Measurements from ENCODE around the gene OR10G4.
"Not testable (repeated sequence)": the region's sequence is repeated elsewhere in the genome, so short reads cannot be mapped to it uniquely, and the experiment has no call there.

OR10G4 gene

GRCh38 chr11:123979311-123979710 lies 33.5 kb upstream of the OR10G4 start:
- Histone ChIP-seq H3K27ac (ENCODE audit: low read length) (no peak overlapping the region), H3K27me3 (ENCODE audit: low read depth, low read length) (no peaks in the 10 kb centered on the region), H4K20me1 (ENCODE audit: insufficient read depth, low read length) (no peaks in the 10 kb centered on the region), H3K4me1 (ENCODE audit: low read length) (no peaks in the 10 kb centered on the region), H3K9ac (ENCODE audit: low read length) (no peak overlapping the region), H3K79me2 (ENCODE audit: low read length) (no peaks in the 10 kb centered on the region), H3K4me2 (ENCODE audit: low read length) (no peak overlapping the region), H3K36me3 (replicated peaks; ENCODE audit: low read depth, low read length) (no peaks in the 10 kb centered on the region), H3K4me3 (ENCODE audit: low read length) (no peak overlapping the region), H2AFZ (ENCODE audit: low read depth, low read length) (no peak overlapping the region), H3K9me3 (ENCODE audit: insufficient read depth, low read length) (no peaks in the 10 kb centered on the region)
- TF ChIP-seq CTCF (IDR thresholded peaks at IDR 0.05; ENCODE audit: low read depth, low read length) (no peak), EZH2phosphoT487 (IDR thresholded peaks at IDR 0.05; ENCODE audit: low read depth) (no peak)

DNA sequence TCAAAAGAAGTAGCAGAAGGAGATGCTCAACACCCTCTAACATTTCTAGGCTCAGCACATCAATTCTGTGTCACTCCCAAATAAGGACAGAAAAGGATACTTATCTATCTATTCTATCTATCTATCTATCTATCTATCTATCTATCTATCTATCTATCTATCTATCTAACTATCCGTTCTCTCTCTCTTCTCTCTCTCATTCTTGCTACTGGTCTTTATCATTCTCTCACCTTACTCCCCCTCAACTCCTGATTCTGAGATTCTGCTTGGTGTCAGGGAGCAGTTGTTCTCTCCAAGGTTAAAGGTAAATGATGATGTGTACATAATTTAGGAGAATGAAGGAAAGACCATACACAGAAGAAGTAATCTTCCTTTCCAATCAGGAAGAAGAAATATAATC lies 17.7 kb upstream of the OR10G4 start, which contains the start of gene OR10G6:
OR10G6 (minus strand) TSS at position 43 of the 400 bp plus-strand sequence; CDS start at position 43, 0 bp downstream.
- Histone ChIP-seq H2AFZ (ENCODE audit: low read depth, low read length) (no peak within 1 kb of the TSS), H3K9me3 (ENCODE audit: insufficient read depth, low read length) (no peaks in the 10 kb centered on the region), H3K79me2 (ENCODE audit: low read length) (no peaks in the 10 kb centered on the region), H3K36me3 (replicated peaks; ENCODE audit: low read depth, low read length) (no peaks in the 10 kb centered on the region), H4K20me1 (ENCODE audit: insufficient read depth, low read length) (no peaks in the 10 kb centered on the region), H3K27me3 (ENCODE audit: low read depth, low read length) (no peaks in the 10 kb centered on the region), H3K4me1 (ENCODE audit: low read length) (no peaks in the 10 kb centered on the region), H3K9ac (ENCODE audit: low read length) (no peak within 1 kb of the TSS), H3K4me3 (ENCODE audit: low read length) (no peak within 1 kb of the TSS), H3K27ac (ENCODE audit: low read length) (no peak within 1 kb of the TSS), H3K4me2 (ENCODE audit: low read length) (no peak within 1 kb of the TSS)
- TF ChIP-seq EZH2phosphoT487 (IDR thresholded peaks at IDR 0.05; ENCODE audit: low read depth), result no peak
- no peak for TF ChIP-seq CTCF (IDR thresholded peaks at IDR 0.05; ENCODE audit: low read depth, low read length)

DNA sequence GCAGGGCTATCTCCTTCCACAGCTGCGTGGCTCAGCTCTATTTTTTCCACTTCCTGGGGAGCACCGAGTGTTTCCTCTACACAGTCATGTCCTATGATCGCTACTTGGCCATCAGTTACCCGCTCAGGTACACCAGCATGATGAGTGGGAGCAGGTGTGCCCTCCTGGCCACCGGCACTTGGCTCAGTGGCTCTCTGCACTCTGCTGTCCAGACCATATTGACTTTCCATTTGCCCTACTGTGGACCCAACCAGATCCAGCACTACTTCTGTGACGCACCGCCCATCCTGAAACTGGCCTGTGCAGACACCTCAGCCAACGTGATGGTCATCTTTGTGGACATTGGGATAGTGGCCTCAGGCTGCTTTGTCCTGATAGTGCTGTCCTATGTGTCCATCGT lies 3.0 kb downstream of the OR10G4 start:
- H3K9ac ChIP-seq (ENCODE audit: low read length); H3K27ac ChIP-seq (ENCODE audit: low read length); H3K4me1 ChIP-seq (ENCODE audit: low read length); H4K20me1 ChIP-seq (ENCODE audit: insufficient read depth, low read length); H2AFZ ChIP-seq (ENCODE audit: low read depth, low read length); H3K9me3 ChIP-seq (ENCODE audit: insufficient read depth, low read length); H3K4me3 ChIP-seq (ENCODE audit: low read length); H3K27me3 ChIP-seq (ENCODE audit: low read depth, low read length); H3K79me2 ChIP-seq (ENCODE audit: low read length); H3K36me3 ChIP-seq (replicated peaks; ENCODE audit: low read depth, low read length); H3K4me2 ChIP-seq (ENCODE audit: low read length): not testable (repeated sequence)

GRCh38 chr11:124026498-124026897 lies 13.7 kb downstream of the OR10G4 start, which contains the start of gene OR10G8:
TSS of gene OR10G8 (plus strand) at chr11:124026798. CDS start at chr11:124029623, 2,825 bp downstream.
- TF ChIP-seq CTCF (IDR thresholded peaks at IDR 0.05; ENCODE audit: low read depth, low read length), result no peak
- no peak for TF ChIP-seq EZH2phosphoT487 (IDR thresholded peaks at IDR 0.05; ENCODE audit: low read depth)
- H3K27me3 ChIP-seq (ENCODE audit: low read depth, low read length), result no peaks in the 10 kb centered on the region
- H3K9ac ChIP-seq (ENCODE audit: low read length), result no peak within 1 kb of the TSS
- H3K79me2 ChIP-seq (ENCODE audit: low read length), result no peaks in the 10 kb centered on the region
- no peak within 1 kb of the TSS for H3K27ac ChIP-seq (ENCODE audit: low read length)
- H3K4me3 ChIP-seq (ENCODE audit: low read length), result no peak within 1 kb of the TSS
- H3K4me2 ChIP-seq (ENCODE audit: low read length), result no peak within 1 kb of the TSS
- H3K9me3 ChIP-seq (ENCODE audit: insufficient read depth, low read length), result no peaks in the 10 kb centered on the region
- no peaks in the 10 kb centered on the region for H3K4me1 ChIP-seq (ENCODE audit: low read length)
- H4K20me1 ChIP-seq (ENCODE audit: insufficient read depth, low read length), result no peaks in the 10 kb centered on the region
- no peaks in the 10 kb centered on the region for H3K36me3 ChIP-seq (replicated peaks; ENCODE audit: low read depth, low read length)
- H2AFZ ChIP-seq (ENCODE audit: low read depth, low read length), result no peak within 1 kb of the TSS

- no peaks in the 10 kb centered on the region for H3K27me3 ChIP-seq (ENCODE audit: low read depth, low read length)
- H3K36me3 ChIP-seq (replicated peaks; ENCODE audit: low read depth, low read length), result no peaks in the 10 kb centered on the region
- no peak overlapping the region for H3K4me2 ChIP-seq (ENCODE audit: low read length)
- TF ChIP-seq EZH2phosphoT487 (IDR thresholded peaks at IDR 0.05; ENCODE audit: low read depth) (no peak), CTCF (IDR thresholded peaks at IDR 0.05; ENCODE audit: low read depth, low read length) (no peak)
- H3K4me3 ChIP-seq (ENCODE audit: low read length), result no peak overlapping the region
- H3K9ac ChIP-seq (ENCODE audit: low read length), result no peak overlapping the region
- H2AFZ ChIP-seq (ENCODE audit: low read depth, low read length), result no peak overlapping the region
- H3K79me2 ChIP-seq (ENCODE audit: low read length), result no peaks in the 10 kb centered on the region
- no peaks in the 10 kb centered on the region for H3K9me3 ChIP-seq (ENCODE audit: insufficient read depth, low read length)
- H3K27ac ChIP-seq (ENCODE audit: low read length), result no peak overlapping the region
- H4K20me1 ChIP-seq (ENCODE audit: insufficient read depth, low read length), result no peaks in the 10 kb centered on the region
- H3K4me1 ChIP-seq (ENCODE audit: low read length), result no peaks in the 10 kb centered on the region
These were observed 23.9 kb downstream of the OR10G4 start for GRCh38 chr11:124036666-124037065.
